Measurements from ENCODE around the gene FAM193B. TPM values are rescaled to one million over a fixed set of nuclear protein-coding genes. Genes with fewer than 3 reads are reported as not detected.

FAM193B gene
- total RNA-seq, 1 donor from 2014 or later, result 79.4 TPM

GRCh38 chr5:177529247-177530203 lies 24.8 kb downstream of the FAM193B start:
- Mint-ChIP-seq H3K4me3 (no peak overlapping the region), H3K27me3 (ENCODE audit: insufficient read depth) (no peaks in the 10 kb centered on the region), H3K36me3 (ENCODE audit: low read depth) (peaks cover 24% of the 10 kb centered on the region), H3K4me1 (ENCODE audit: low read depth) (no peaks in the 10 kb centered on the region), H3K27ac (no peak overlapping the region), H3K9me3 (no peaks in the 10 kb centered on the region)
- no peak for DNase-seq (ENCODE audit: low spot score)
- intact Hi-C loops (cut with micrococcal nuclease), result no loop called here

GRCh38 chr5:177528631-177529030 lies 25.7 kb downstream of the FAM193B start:
- no peaks in the 10 kb centered on the region for H3K9me3 Mint-ChIP-seq
- no peak for DNase-seq (ENCODE audit: low spot score)
- peaks cover 20% of the 10 kb centered on the region for H3K36me3 Mint-ChIP-seq (ENCODE audit: low read depth)
- H3K27me3 Mint-ChIP-seq (ENCODE audit: insufficient read depth), result no peaks in the 10 kb centered on the region
- H3K27ac Mint-ChIP-seq, result no peak overlapping the region
- intact Hi-C loops (cut with micrococcal nuclease), result no loop called here
- H3K4me3 Mint-ChIP-seq, result no peak overlapping the region
- no peaks in the 10 kb centered on the region for H3K4me1 Mint-ChIP-seq (ENCODE audit: low read depth)

GRCh38 chr5:177527595-177527994 lies 26.8 kb downstream of the FAM193B start:
- Mint-ChIP-seq H3K4me1 (ENCODE audit: low read depth) (no peaks in the 10 kb centered on the region), H3K4me3 (no peak overlapping the region), H3K27ac (no peak overlapping the region), H3K36me3 (ENCODE audit: low read depth) (peaks cover 20% of the 10 kb centered on the region), H3K27me3 (ENCODE audit: insufficient read depth) (no peaks in the 10 kb centered on the region), H3K9me3 (no peaks in the 10 kb centered on the region)
- intact Hi-C loops (cut with micrococcal nuclease), result no loop called here
- DNase-seq (ENCODE audit: low spot score), result no peak

- Mint-ChIP-seq H3K4me1 (ENCODE audit: low read depth) (peaks cover under 1% of the 10 kb centered on the region), H3K9me3 (no peaks in the 10 kb centered on the region), H3K36me3 (ENCODE audit: low read depth) (peaks cover 17% of the 10 kb centered on the region), H3K4me3 (no peak overlapping the region), H3K27me3 (ENCODE audit: insufficient read depth) (no peaks in the 10 kb centered on the region), H3K27ac (no peak overlapping the region)
- DNase-seq (ENCODE audit: low spot score), result no peak
- intact Hi-C loops (cut with micrococcal nuclease), result no loop called here
These were observed 27.6 kb downstream of the FAM193B start for GRCh38 chr5:177526791-177527190.

- H3K9me3 Mint-ChIP-seq, result no peaks in the 10 kb centered on the region
- H3K27me3 Mint-ChIP-seq (ENCODE audit: insufficient read depth), result no peaks in the 10 kb centered on the region
- no peak overlapping the region for H3K4me3 Mint-ChIP-seq
- no peak overlapping the region for H3K27ac Mint-ChIP-seq
- H3K36me3 Mint-ChIP-seq (ENCODE audit: low read depth), result peaks cover 17% of the 10 kb centered on the region
- peaks cover 6% of the 10 kb centered on the region for H3K4me1 Mint-ChIP-seq (ENCODE audit: low read depth)
- DNase-seq (ENCODE audit: low spot score), result no peak
- intact Hi-C loops (cut with micrococcal nuclease), result no loop called here
These were observed 28.2 kb downstream of the FAM193B start for GRCh38 chr5:177526191-177526590.

- DNase-seq (ENCODE audit: low spot score), result no peak
- H3K27ac Mint-ChIP-seq, result no peak overlapping the region
- H3K9me3 Mint-ChIP-seq, result no peaks in the 10 kb centered on the region
- no peak overlapping the region for H3K4me3 Mint-ChIP-seq
- intact Hi-C loops (cut with micrococcal nuclease), result no loop called here
- no peaks in the 10 kb centered on the region for H3K27me3 Mint-ChIP-seq (ENCODE audit: insufficient read depth)
- H3K36me3 Mint-ChIP-seq (ENCODE audit: low read depth), result peaks cover 15% of the 10 kb centered on the region
- H3K4me1 Mint-ChIP-seq (ENCODE audit: low read depth), result peaks cover 15% of the 10 kb centered on the region
These were observed 29.3 kb downstream of the FAM193B start for GRCh38 chr5:177524941-177525655.

- Mint-ChIP-seq H3K4me1 (ENCODE audit: low read depth) (peaks cover 17% of the 10 kb centered on the region), H3K36me3 (ENCODE audit: low read depth) (peaks cover 16% of the 10 kb centered on the region)
- intact Hi-C loops (cut with micrococcal nuclease), result no loop called here
These were observed 29.8 kb downstream of the FAM193B start for GRCh38 chr5:177524539-177524900.

GRCh38 chr5:177523711-177524538 lies 30.4 kb downstream of the FAM193B start:
- Mint-ChIP-seq H3K27me3 (ENCODE audit: insufficient read depth) (no peaks in the 10 kb centered on the region), H3K27ac (no peak overlapping the region), H3K9me3 (no peaks in the 10 kb centered on the region), H3K36me3 (ENCODE audit: low read depth) (peaks cover 18% of the 10 kb centered on the region), H3K4me1 (ENCODE audit: low read depth) (peaks cover 22% of the 10 kb centered on the region), H3K4me3 (no peak overlapping the region)
- DNase-seq (ENCODE audit: low spot score), result no peak
- intact Hi-C loops (cut with micrococcal nuclease), result no loop called here

More at GRCh38 chr5:177524539-177524900, 29.8 kb downstream of the FAM193B start:
- no peak overlapping the region for H3K4me3 Mint-ChIP-seq
- no peaks in the 10 kb centered on the region for H3K27me3 Mint-ChIP-seq (ENCODE audit: insufficient read depth)
- no peak overlapping the region for H3K27ac Mint-ChIP-seq
- DNase-seq (ENCODE audit: low spot score), result no peak
- no peaks in the 10 kb centered on the region for H3K9me3 Mint-ChIP-seq

GRCh38 chr5:177520916-177521513 lies 33.3 kb downstream of the FAM193B start:
- Mint-ChIP-seq H3K4me3 (no peak overlapping the region), H3K4me1 (ENCODE audit: low read depth) (peaks cover 25% of the 10 kb centered on the region), H3K27ac (no peak overlapping the region), H3K9me3 (no peaks in the 10 kb centered on the region), H3K36me3 (ENCODE audit: low read depth) (peaks cover 23% of the 10 kb centered on the region), H3K27me3 (ENCODE audit: insufficient read depth) (no peaks in the 10 kb centered on the region)
- intact Hi-C loops (cut with micrococcal nuclease), result no loop called here
- DNase-seq (ENCODE audit: low spot score), result no peak

- intact Hi-C loops (cut with micrococcal nuclease), result no loop called here
- H3K4me1 Mint-ChIP-seq (ENCODE audit: low read depth), result peaks cover 32% of the 10 kb centered on the region
- no peaks in the 10 kb centered on the region for H3K27me3 Mint-ChIP-seq (ENCODE audit: insufficient read depth)
- peak overlapping the region; percentile 30 for H3K27ac Mint-ChIP-seq
- H3K36me3 Mint-ChIP-seq (ENCODE audit: low read depth), result peaks cover 24% of the 10 kb centered on the region
- no peak overlapping the region for H3K4me3 Mint-ChIP-seq
- no peak for DNase-seq (ENCODE audit: low spot score)
- no peaks in the 10 kb centered on the region for H3K9me3 Mint-ChIP-seq
These were observed 34.1 kb downstream of the FAM193B start for GRCh38 chr5:177520271-177520670.

- intact Hi-C loops (cut with micrococcal nuclease), result loop anchor here (10.0 kb wide), 1 partner anchor 1155 kb away; the partner anchor contains the start of genes ARL10 and KIAA1191
- Mint-ChIP-seq H3K4me1 (ENCODE audit: low read depth) (peaks cover 37% of the 10 kb centered on the region), H3K27ac (peak overlapping the region; percentile 50), H3K9me3 (no peaks in the 10 kb centered on the region), H3K27me3 (ENCODE audit: insufficient read depth) (no peaks in the 10 kb centered on the region), H3K4me3 (peak overlapping the region; percentile 30), H3K36me3 (ENCODE audit: low read depth) (peaks cover 22% of the 10 kb centered on the region)
- no peak for DNase-seq (ENCODE audit: low spot score)
These were observed 34.7 kb downstream of the FAM193B start for GRCh38 chr5:177519463-177520235.

Data from activated T-helper 1 cell treated with anti-CD3 and anti-CD28 coated beads, Interleukin-12 subunit alpha, Interleukin-12 subunit beta, Interleukin-2, Interleukin-4 antibody, amounts not matched to agents 30 ng/mL and 10 ng/mL and 1 ng/mL, durations not matched to agents 14 hours and 24 hours and 36 hours (primary cell).